ENCODE data around the gene POGZ. TPM values are rescaled to one million over a fixed set of nuclear protein-coding genes. Genes with fewer than 3 reads are reported as not detected.

Gene POGZ
- total RNA-seq, 2 donors from 2014 or later, result 34.5 to 126 TPM

DNA sequence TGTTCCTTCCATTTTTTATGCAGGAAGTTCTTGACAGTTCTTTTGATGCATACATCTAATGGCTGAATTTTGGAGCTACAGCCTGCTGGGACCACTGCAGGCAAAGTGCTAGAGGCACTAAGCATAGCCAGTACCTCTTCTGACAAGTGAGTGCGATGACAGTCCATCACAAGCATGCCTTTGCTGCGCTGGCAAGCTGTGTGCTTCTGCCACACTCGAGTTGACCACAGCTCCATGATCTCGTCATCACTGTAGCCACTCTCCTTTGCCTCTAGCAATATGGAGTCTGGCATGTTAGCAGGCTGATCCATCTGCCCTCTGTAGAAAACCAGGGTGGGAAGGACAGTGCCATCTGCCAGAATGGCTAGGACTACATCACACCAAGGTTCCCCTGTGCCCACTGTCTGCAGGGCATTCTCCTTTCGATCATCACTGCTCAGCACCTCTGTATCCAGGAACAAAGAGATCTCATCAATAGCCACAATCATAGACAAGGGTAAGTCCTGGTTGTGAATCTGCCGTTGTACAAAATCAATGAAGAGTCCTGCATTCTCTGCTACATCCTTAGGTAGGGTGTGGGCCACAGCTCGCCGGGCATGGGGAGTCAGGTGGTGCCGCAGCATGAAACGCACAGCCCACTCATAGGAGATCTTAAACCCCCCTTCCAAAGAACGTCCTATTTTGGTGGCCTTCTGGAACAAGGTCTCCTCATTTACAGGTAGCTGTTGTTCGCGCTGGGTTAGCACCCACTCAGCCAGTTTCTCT, 53.9 kb downstream of the POGZ start:
- H3K27ac ChIP-seq, result no peak overlapping the region
- no peak for DNase-seq (ENCODE audit: low spot score)
- no peak overlapping the region for H3K4me3 ChIP-seq
- peaks cover 6% of the 10 kb centered on the region for H3K4me1 ChIP-seq (replicated peaks)
- H3K36me3 ChIP-seq, result peaks cover 16 to 25% of the 10 kb centered on the region in 2 donors
- H3K9me3 ChIP-seq, result no peaks in the 10 kb centered on the region
- 85% methylated on average over 13 of the region's 13 CpGs for WGBS
- TF ChIP-seq POLR2AphosphoS5 (IDR thresholded peaks at IDR 0.05) (no peak), POLR2A (IDR thresholded peaks at IDR 0.05) (no peak)
- no peaks in the 10 kb centered on the region for H3K27me3 ChIP-seq (replicated peaks; ENCODE audit: insufficient read depth)
- intact Hi-C loops (cut with DNase I), result no loop called here

GRCh38 chr1:151403612-151404011, 55.7 kb downstream of the POGZ start:
- Histone ChIP-seq H3K27ac (no peak overlapping the region), H3K4me1 (replicated peaks) (peaks cover 7% of the 10 kb centered on the region), H3K36me3 (peaks cover 16 to 25% of the 10 kb centered on the region in 2 donors), H3K9me3 (no peaks in the 10 kb centered on the region), H3K4me3 (no peak overlapping the region), H3K27me3 (replicated peaks; ENCODE audit: insufficient read depth) (no peaks in the 10 kb centered on the region)
- TF ChIP-seq POLR2AphosphoS5 (IDR thresholded peaks at IDR 0.05) (no peak), POLR2A (IDR thresholded peaks at IDR 0.05) (no peak), CTCF (IDR thresholded peaks at IDR 0.05) (no peak)
- WGBS, result 82% methylated on average over 3 of the region's 3 CpGs
- intact Hi-C loops (cut with DNase I), result loop anchor here (5.0 kb wide), 1 partner anchor 121 kb away; the partner anchor contains the start of gene ZNF687
- DNase-seq (ENCODE audit: low spot score), result no peak

DNA sequence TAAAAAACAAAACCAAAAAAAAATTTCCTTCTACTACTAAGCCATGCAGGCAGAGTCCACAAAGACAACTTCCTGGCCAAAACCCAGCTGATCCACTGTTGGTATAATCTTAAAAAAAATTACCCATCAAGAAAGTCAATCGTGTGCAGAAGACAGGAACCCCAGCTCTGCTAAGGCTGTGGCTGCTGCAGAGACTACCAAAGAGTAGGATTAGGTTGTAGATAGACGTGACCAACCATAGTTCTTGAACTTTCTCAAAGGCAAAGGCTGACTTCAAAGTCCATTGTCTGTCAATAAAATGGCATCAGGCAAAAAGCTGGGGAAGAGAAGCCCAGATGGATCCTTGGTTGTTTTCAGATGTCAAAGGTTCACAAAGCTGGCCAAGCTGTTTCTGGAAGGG, 56.5 kb downstream of the POGZ start:
- Histone ChIP-seq H3K27ac (no peak overlapping the region), H3K4me3 (no peak overlapping the region), H3K9me3 (no peaks in the 10 kb centered on the region), H3K27me3 (replicated peaks; ENCODE audit: insufficient read depth) (no peaks in the 10 kb centered on the region), H3K4me1 (replicated peaks) (peaks cover 7% of the 10 kb centered on the region), H3K36me3 (peaks cover 12 to 25% of the 10 kb centered on the region in 2 donors)
- TF ChIP-seq CTCF (IDR thresholded peaks at IDR 0.05) (no peak), POLR2A (IDR thresholded peaks at IDR 0.05) (no peak), POLR2AphosphoS5 (IDR thresholded peaks at IDR 0.05) (no peak)
- no peak for DNase-seq (ENCODE audit: low spot score)
- intact Hi-C loops (cut with DNase I), result loop anchor here (5.0 kb wide), 1 partner anchor 120 kb away; the partner anchor contains the start of gene ZNF687
- 72% methylated on average over 2 of the region's 2 CpGs for WGBS

DNA sequence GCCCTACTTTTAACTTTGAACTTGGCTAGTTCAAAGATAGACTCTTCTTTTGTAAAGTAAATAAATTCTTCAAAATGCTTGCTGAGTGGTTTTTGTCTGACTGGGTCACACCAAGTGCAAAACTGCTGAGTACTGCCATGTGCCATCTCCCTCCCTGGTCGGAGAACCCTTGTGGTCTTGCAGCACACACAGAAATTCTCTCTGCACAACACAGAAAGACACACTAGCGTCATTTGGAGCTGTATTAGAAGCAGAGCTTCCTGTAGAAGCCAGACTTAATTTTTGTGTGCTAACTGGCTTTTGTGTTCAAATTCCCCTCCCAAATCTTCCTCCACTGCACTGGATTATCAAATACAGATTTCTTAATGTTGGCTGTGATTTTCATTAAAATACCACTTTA, 57.4 kb downstream of the POGZ start:
- 74% methylated on average over 2 of the region's 2 CpGs for WGBS
- Histone ChIP-seq H3K4me3 (no peak overlapping the region), H3K27me3 (replicated peaks; ENCODE audit: insufficient read depth) (no peaks in the 10 kb centered on the region), H3K27ac (no peak overlapping the region), H3K36me3 (peaks cover 12 to 25% of the 10 kb centered on the region in 2 donors), H3K9me3 (no peaks in the 10 kb centered on the region), H3K4me1 (replicated peaks) (peaks cover 7% of the 10 kb centered on the region)
- intact Hi-C loops (cut with DNase I), result loop anchor here (2.0 to 5.0 kb wide), 2 partner anchors 29 to 120 kb away; partner anchors contain the start of gene ZNF687
- DNase-seq (ENCODE audit: low spot score), result no peak
- TF ChIP-seq POLR2AphosphoS5 (IDR thresholded peaks at IDR 0.05), result no peak
- no peak for TF ChIP-seq POLR2A (IDR thresholded peaks at IDR 0.05)
- no peak for TF ChIP-seq CTCF (IDR thresholded peaks at IDR 0.05)

DNA sequence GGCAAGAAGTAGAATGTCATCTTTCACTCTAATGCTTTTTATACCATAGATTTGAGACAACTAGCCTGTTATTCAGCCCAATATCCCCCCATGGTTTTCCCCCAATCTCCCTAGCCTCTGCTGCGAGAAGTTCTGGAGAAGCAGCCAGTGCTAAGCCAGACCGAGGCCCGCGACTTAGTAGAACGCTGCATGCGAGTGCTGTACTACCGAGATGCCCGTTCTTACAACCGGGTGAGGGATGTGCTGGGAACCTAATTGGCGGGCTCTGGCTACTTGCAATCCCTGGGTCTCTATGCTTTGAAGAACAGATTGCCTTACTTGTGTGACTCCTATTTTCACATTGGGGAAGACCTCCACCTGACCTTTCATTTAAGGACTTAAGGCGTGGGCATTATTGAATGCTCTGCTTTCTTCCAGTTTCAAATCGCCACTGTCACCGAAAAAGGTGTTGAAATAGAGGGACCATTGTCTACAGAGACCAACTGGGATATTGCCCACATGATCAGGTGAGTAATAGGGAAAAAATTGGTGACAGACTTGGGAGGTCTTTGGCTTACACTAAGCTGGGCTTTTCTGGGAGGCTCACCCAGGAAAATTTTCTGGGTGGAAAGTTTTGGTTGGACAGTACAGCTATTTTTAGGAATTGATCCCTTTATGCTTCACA, 58.0 kb downstream of the POGZ start:
- WGBS, result 87% methylated on average over 13 of the region's 13 CpGs
- no peak for DNase-seq (ENCODE audit: low spot score)
- TF ChIP-seq POLR2AphosphoS5 (IDR thresholded peaks at IDR 0.05), result no peak
- H3K4me1 ChIP-seq (replicated peaks), result peaks cover 7% of the 10 kb centered on the region
- H3K27ac ChIP-seq, result no peak overlapping the region
- H3K36me3 ChIP-seq, result peaks cover 12 to 24% of the 10 kb centered on the region in 2 donors
- intact Hi-C loops (cut with DNase I), result loop anchor here (2.0 to 5.0 kb wide), 2 partner anchors 30 to 119 kb away; partner anchors contain the start of gene ZNF687
- no peaks in the 10 kb centered on the region for H3K9me3 ChIP-seq
- no peaks in the 10 kb centered on the region for H3K27me3 ChIP-seq (replicated peaks; ENCODE audit: insufficient read depth)
- H3K4me3 ChIP-seq, result peak overlapping the region in 1 of 2 donors; percentile 94

All from prostate gland (tissue), 2 donors.